Ishikawa (cell line): ENCODE data around the gene IFNW1.
"Not testable (repeated sequence)": the region's sequence is repeated elsewhere in the genome, so short reads cannot be mapped to it uniquely, and the experiment has no call there.

ENCODE experiments used
- CEBPB ChIP-seq: IDR thresholded peaks from 2 replicates; pipeline ENCODE4 v1.6.1; 2012
- CREB1 ChIP-seq: IDR thresholded peaks from 2 replicates; pipeline ENCODE4 v1.6.1; 2012; ENCODE audit warnings: low read depth
- EGR1 ChIP-seq: IDR thresholded peaks from 2 replicates; pipeline ENCODE4 v1.6.1; 2012
- EP300 ChIP-seq: IDR thresholded peaks from 2 replicates; pipeline ENCODE4 v1.6.1; 2012; ENCODE audit warnings: borderline replicate concordance
- FOXM1 ChIP-seq: IDR thresholded peaks from 2 replicates; pipeline ENCODE4 v1.6.1; 2012; ENCODE audit warnings: low read depth, borderline replicate concordance
- MAX ChIP-seq: IDR thresholded peaks from 2 replicates; pipeline ENCODE4 v1.6.1; 2012
- NFIC ChIP-seq: IDR thresholded peaks from 2 replicates; pipeline ENCODE4 v1.6.1; 2012
- RAD21 ChIP-seq: IDR thresholded peaks from 2 replicates; pipeline ENCODE4 v1.6.1; 2012; ENCODE audit warnings: low read depth
- REST ChIP-seq: IDR thresholded peaks from 2 replicates; pipeline ENCODE4 v1.6.1; 2012; ENCODE audit warnings: low read depth, mild to moderate bottlenecking
- TAF1 ChIP-seq: IDR thresholded peaks from 2 replicates; pipeline ENCODE4 v1.6.1; 2012; ENCODE audit warnings: low read depth, mild to moderate bottlenecking
- TCF12 ChIP-seq: IDR thresholded peaks from 2 replicates; pipeline ENCODE4 v1.6.1; 2012; ENCODE audit warnings: low read depth
- TEAD4 ChIP-seq: IDR thresholded peaks from 2 replicates; pipeline ENCODE4 v1.6.1; 2012
- USF1 ChIP-seq: IDR thresholded peaks from 2 replicates; pipeline ENCODE4 v1.6.1; 2012
- YY1 ChIP-seq: IDR thresholded peaks from 2 replicates; pipeline ENCODE4 v1.6.1; 2012; ENCODE audit warnings: low read depth
- ZBTB7A ChIP-seq: IDR thresholded peaks from 2 replicates; pipeline ENCODE4 v1.6.1; 2012; ENCODE audit warnings: low read depth

Gene IFNW1

GRCh38 chr9:21171351-21171750 is 29.7 kb upstream of the IFNW1 start:
- TF ChIP-seq CREB1, result no peak
- no peak for TF ChIP-seq REST
- no peak for TF ChIP-seq ZBTB7A
- TF ChIP-seq MAX, result no peak
- no peak for TF ChIP-seq YY1
- no peak for TF ChIP-seq TAF1
- TF ChIP-seq EP300, result no peak
- no peak for TF ChIP-seq FOXM1
- no peak for TF ChIP-seq RAD21
- no peak for TF ChIP-seq USF1
- no peak for TF ChIP-seq NFIC
- TF ChIP-seq TCF12, result no peak
- TF ChIP-seq EGR1, result no peak

- TF ChIP-seq RAD21, CREB1, ZBTB7A: not testable (repeated sequence)
Measured at GRCh38 chr9:21166560-21166959, 24.9 kb upstream of the IFNW1 start, which contains the start of gene IFNA21. TSS of gene IFNA21 (minus strand) at chr9:21166660. CDS start at chr9:21166612, 48 bp downstream.

- TF ChIP-seq CREB1 (no peak), MAX (no peak), TEAD4 (no peak), FOXM1 (no peak), REST (no peak), YY1 (no peak), RAD21 (no peak), EGR1 (no peak), EP300 (no peak), TCF12 (no peak)
Measured at GRCh38 chr9:21165516-21165915, 23.9 kb upstream of the IFNW1 start.

GRCh38 chr9:21160178-21160577 is 18.5 kb upstream of the IFNW1 start:
- TF ChIP-seq FOXM1 (no peak), CREB1 (no peak), REST (no peak), CEBPB (no peak), USF1 (no peak), TCF12 (no peak), EGR1 (no peak), TAF1 (no peak), EP300 (no peak), TEAD4 (no peak), RAD21 (no peak), ZBTB7A (no peak), YY1 (no peak), MAX (no peak), NFIC (no peak)

- TF ChIP-seq TAF1, result no peak
- no peak for TF ChIP-seq NFIC
- TF ChIP-seq TEAD4, result no peak
- TF ChIP-seq MAX, result no peak
Measured at GRCh38 chr9:21155501-21155900, 13.9 kb upstream of the IFNW1 start.
